HG03520 (cell line): Measurements from ENCODE around the gene CIROP.
A peak's percentile ranks its signal among the peaks of the same experiment; 100 is the strongest.

ENCODE experiments used
- ATAC-seq: cut with Tn5 transposase; IDR thresholded peaks from one replicate; pipeline ENCODE4 v1.9.1; 2021; ENCODE audit warnings: mild to moderate bottlenecking, moderate library complexity; ENCODE audit not compliant: unreplicated experiment

The CIROP gene

DNA sequence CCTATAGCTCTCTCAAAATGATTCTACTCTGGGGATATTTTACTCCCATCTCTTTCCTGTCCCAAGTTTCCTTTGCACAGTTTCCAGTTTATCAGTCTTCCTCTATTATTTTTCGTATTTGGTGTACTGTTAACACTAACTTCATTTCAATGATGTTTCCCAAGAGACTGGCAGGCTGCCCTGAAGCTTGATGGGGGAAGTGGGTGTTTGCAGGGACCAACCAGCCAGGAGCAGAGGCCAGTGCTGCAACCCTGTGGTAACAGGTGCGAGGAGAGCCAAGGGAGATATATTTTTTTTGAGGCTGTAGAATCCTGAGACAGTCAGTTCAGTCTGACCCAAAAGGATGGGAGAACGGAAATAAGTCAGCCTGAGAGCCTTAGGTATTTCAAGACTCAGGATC is 26.1 kb upstream of the CIROP start:
- ATAC-seq = no peak

DNA sequence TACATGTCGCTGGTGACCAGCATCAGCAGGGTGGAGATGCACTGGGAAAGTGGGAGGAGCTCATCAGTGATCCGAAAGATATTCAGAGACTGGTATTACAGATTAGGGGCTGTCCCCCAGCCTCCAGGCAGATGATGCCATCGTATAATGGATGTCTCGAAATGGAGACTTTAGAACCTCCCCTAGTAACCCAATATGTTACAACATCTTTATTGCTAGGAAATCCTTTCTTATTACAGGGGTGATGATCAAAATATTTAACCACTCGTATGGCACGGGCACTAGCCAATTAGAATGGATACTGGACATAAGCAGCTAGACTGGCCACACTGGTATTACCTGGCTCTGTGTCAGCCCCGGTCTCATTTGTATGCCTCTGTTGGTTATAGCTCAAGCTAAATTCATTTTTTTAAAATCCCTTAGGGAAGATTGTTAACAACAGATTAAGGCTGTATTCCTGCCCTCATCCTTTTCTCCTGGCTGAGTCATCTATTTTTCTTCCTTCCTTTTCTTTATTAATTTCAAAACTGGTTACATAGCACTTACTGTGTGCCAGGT is 25.0 kb upstream of the CIROP start:
- no peak for ATAC-seq

DNA sequence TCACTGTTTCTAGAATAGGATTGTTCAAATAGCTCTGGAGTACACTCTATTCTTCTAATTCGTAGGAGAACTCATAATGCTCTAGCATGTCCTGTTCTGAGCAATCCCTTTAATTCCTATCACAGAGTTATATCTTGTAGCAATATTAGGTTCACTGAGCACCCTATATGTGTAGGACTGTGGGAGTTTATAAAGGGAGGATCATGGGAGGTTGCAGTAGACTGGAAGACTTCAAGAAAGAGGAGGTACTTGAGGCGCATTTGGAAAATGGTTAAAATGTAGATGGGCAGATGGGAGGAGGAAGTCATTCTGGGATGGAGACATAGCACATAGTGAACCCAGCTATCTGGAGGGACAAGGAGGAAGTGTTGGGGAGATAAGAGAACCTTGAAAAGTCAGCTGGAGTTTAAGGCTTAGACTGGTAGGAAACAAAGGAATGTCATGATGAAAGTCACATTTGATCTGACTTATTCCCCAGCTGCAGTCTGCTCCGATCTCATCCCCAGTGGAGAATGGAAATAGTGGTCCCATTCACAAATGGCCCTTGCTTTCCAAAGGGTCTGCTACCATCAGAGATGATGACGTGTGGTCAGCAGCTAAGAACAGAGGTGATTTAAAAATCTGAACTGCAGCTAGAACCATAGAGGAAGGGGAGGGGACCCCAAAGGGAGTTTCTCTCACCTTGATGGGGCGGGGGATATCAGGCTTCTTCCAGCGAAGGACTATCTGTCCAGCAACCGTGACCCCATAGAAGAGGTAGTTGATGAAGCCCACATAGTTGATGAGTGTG is 24.4 kb upstream of the CIROP start:
- ATAC-seq = no peak

DNA sequence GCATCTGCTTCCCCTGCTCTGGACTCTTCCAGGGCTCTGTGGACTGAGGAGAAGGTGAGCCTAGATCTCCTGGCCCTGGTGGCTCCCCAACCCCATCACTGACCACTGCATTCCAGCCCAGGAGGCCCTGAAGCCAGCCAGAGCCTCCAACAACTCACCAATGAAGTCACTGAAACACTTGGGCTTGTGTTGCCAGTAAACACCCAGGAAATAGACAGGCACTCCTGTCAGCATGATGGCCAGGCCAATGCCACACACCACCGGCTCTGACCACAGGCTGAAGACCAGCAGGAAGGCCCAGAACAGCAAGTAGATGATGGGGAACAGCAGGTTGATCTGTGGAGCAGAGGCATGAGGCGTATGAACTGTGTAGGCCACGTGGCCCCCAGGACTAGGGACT is 23.1 kb upstream of the CIROP start:
- ATAC-seq = no peak

DNA sequence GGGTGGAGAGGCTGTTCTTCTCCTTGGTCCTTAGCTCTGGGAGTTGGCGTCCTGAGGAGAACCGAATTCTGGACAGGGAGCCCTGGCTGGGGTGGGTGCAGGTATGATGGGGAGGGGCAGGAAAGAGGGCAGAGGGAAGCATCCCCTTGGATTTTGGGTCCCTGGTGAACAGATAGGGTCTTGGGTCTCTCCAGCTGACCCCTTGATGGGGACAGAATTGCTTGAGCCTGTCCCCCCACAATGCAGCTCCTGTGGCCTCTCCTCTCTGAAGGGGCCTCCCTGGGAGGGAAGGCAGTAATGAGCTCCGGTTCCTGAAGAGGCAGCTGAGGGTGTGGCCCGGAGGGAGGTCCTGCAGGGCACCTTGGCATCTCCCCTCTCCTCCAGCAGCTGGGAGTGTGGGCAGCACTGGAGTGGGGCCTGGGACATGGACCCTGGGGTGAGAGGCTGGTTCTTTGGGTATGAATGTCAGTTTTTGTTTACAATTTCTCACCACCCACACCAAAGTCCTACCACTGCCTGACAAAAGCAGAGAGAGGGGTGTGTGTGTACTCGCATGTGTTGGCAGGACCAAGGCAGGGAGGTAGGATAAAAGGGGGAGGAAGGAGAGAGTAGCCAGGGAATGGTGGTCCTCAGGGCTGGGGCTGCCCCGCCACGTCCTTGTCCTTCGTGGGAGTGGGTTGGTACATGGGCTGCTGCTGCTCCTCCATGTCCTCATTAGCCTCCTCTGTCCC is 21.9 kb upstream of the CIROP start:
- no peak for ATAC-seq

DNA sequence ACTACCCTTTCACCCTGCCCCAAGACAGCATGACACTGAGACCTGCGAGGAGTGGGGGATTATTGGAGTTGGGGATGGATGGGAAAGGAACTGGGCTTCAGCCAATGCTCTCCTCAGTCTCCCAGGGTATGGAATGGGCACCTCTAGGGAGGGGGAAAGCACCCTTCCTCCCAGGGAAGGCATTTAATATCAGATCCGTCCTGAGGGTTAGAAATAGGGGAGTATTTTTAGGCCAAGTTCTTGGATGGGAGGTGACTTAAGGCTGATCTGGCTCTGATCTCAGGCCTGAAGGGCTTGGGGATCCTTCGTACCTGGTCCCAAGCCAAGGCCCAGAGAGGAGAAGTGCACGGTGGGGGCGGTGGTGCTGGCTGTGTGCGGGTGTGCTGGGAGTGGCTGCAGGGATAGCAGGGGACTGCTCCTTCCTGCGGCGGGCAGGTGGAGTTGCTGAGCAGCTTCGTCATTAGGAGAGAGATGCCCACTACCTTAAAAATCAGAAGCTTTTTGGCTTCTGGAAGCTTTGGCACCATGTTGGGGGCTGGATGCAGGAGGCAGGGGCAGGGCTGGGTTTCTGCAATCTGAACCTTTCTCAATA is 21.2 kb upstream of the CIROP start:
- no peak for ATAC-seq

DNA sequence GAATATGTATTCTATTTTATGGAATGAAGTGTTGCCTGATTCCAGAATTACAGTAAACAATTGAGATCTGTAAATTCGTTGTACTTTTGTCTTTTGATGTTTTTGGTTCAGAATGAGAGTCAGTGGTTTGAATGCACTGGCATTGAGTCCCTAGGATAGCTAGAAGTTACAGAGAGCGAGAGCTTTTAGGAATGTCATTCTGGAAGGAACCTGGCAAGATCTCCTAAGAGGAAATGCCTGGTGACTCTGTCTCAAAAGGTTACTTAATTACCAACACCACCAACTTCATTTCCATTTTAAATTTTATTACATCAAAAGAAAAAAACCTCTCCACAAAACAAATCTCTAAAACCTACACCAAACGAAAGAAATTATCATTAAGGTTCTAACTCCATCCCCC is 20.2 kb upstream of the CIROP start:
- ATAC-seq = no peak

DNA sequence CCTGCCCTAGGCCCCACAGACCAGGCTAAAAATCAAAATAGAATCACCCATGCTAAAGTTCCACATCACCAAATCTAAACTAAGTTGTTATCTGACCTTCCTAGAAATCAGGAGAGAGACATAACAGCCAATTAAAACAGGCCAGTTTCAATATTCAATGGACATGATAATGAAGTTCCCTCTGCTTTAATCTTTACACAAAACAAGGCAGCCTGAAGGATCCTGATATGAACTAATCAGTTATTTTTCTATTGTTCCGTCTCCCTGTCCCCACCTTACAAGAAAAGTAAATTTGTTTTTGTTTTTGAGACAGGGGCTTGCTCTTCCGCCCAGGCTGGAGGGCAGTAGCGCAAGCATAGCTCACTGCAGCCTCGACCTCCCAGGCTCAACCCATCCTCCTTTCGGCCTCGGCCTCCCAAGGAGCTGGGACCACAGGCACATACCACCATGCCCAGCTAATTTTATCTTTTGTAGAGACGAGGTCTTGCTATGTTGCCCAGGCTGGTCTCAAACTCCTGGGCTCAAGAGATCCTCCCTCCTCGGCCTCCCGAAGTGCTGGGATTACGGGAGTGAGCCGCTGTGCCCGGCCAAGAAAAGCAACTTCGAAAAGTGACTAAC is 19.7 kb upstream of the CIROP start:
- ATAC-seq = no peak

DNA sequence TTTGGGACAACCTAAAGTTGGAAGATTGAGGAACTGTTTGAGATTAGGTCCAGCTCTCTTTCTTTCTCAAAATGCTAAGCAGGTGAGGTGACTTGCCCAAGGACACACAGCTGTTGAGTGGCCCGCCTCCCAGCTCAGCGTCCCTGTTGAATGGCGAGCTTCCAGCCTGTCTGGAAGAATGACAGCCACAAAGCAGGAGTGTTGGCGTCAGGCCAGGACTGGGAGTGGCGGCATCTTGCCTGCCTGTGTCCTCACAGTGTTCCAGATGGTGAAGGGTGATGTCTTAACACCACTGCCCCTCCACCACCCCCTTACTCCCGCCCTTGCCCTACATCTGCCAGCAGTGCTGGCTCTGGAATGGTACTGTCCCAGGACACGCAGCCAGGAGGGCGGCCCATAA is 18.6 kb upstream of the CIROP start:
- no peak for ATAC-seq

DNA sequence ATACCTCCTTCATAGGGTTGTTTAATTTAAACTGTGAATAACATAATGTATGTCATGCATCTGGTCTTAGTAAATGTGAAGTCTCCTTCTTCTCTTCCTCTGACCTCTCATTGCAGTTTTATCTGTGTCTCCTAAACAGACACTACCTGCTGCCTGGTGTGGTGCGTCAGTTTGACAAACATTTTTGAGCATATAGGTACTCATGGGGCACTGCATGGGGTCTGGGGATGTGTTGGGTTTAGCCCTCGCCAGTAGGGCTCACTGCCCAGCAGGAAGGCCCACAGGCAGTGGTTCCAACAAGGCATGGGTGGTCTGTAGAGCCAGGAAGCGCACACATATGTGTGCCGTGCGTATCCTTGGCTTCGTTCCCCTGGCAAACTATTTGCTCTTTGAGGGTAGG is 17.3 kb upstream of the CIROP start:
- ATAC-seq = no peak

DNA sequence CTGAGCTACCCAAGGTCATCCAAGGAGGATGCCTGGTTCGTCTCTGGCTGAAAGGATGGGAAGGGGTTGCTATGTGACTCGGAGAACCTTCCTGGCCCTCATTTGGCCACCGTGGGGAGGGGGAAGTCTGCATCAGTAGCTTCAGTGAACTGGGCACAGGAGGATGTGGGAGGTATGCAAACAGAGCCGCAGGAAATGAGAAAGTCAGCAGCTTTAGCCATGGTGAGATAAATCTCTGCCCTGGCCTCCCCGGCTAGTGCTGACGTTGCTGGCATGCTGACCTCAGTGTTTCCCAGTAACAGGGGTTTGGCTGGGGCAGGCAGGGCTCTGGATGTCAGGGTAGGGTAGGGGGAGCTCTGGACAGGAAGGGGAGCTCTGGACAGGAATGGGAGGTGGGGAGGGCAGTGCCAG is 16.6 kb upstream of the CIROP start:
- ATAC-seq = no peak

DNA sequence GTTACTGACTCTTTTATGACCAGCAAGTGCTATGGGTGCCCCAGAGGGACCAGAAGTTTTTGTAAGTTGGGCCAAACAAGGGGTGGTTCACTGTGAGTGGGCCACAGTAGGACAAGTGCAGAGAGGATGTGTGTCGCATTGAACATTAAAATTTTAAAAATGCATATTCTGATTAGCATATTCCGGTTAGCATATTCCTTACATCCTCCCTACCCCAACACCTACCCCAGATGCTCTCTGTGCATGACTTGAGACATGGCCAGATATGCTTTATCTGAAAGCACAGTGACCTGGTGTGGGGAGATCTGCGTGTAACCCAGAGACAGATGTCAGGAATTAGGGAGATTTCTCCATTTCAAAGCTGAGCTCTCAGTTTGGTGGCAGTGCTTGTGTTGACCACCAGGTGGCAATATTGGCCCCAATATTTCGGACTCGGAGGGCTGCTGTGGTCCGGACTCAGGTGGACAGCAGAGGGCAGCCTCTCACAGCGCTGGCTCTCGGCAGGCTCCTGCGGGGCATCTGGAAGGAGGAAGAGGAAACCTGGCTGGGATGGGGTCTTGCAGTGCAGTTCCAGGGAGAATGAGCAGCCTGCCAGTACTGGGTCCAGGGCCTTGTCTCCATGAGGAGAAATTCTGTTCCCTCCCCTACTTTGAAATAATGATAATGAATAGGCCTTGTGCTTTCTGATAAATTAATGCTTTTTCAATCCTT is 15.9 kb upstream of the CIROP start:
- ATAC-seq = peak; percentile 62

DNA sequence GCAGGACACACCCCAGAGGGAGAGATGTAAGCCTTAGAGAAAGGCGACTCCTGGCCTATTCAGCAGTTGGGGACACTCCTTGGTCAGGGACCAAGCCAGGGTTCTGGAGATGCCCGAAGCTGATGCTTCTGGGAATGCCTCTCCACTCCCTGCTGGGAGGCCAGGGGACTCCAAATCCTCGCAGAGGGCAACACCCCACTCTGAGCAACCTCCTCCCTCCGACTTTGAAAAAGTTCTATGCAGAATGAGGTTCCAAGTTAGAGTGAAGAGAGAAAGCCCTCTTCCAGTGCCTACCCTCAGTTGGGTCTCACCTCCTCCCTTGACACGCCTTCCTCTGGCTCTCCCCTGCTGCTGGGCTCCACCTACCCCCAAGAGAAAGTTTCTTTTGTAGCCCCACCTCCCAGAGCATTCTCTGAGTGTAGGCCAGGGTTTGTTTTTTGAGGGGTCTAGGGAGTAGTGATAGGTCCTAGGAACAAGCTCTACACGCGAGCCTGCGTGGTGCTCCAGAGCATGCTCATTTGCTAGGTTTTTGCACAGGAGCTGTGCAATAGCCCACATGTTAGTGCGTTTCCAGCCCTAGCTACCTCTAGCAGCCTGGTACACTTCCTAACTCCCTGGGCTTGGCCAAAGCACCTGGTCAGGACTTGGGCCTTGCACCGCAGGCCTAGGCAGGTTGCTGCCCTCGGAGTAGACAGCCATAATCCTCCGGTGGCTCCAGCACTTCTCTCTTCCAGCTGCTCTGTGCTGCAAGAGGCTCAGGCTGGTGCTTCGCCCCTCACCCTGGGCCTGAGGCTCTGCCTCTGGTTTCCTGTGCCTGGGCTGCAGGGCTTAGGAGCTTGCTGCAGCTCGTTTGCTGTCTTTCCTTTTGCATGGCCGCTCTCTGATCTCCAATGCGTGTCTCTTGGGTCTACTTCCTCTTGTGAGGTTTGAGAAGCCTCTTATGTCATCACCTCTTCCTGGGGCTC is 14.9 kb upstream of the CIROP start:
- ATAC-seq = no peak

DNA sequence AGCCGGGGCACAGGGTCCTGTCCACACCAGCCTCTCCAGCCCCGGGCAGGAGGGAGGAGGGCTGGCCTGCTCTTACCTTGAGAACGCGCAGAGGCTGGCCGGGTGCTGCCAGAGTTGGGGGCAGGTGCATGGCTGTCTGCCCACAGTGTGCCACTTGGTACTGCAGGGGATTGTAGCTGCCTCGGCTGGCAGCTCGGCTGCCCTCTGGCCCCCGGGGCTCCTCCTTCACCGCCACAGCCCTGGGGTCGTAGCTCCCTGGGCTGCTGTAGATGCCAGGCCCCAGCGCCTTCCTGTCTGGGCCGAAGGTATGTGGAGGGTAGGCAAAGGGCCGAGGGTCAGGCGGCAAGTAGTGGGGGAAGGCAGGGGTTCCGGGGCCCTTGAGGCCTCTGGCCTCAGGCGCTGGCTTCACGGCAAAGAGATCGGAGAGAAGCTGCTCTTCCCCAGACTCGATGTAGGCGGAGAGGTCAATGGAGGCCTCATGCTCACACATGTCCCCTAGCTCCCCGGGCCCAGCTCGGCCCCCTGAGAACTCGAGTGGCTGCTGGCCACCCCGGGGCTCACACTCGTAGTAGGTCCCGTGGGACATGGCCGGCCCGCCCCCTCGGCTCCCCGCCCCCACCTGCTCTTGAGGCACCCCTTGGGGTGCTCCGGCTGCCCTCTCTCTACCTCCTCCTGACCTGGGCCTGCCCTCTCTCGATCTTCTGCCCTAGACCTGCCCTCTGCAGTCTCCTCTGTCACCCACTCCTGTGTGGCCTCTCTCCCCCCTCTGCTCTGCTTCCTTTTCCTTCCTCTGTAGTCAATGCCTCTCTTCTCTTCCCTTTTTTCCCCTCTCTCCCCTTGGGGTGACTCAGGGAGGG is 13.9 kb upstream of the CIROP start, which contains the start of gene CEBPE:
Gene CEBPE, minus strand, starts transcription at position 750 of the 857 bp plus-strand sequence. Its CDS starts 164 bp downstream, at position 586.
- ATAC-seq = no peak

DNA sequence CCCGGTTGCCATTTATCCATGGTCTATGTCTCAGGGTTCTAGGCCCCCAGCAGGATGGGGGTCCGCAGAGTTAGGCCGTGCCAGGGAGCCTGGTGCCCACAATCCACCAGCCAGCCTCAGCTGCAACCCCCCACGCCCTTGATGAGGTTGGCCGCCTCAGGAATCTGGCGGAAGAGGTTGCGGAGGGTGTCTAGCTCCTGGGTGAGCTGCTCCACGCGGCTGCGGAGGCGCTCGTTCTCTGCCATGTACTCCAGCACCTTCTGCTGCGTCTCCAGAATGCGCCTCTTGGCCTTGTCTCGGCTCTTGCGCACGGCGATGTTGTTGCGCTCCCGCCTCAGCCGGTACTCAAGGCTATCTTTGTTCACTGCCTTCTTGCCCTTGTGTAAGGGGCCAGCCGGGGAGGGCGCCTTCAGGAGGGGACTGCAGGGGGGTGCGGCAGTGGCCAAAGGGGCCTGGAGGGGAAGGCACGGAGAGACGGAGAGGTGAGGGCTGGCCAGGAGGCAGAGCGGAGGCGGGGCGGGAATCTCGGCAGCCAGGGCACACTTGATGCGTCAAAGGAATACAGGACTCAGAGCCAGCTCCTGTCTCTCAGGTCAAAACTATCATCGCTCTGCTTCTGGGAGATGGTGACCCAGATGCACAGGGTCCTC is 12.7 kb upstream of the CIROP start:
- no peak for ATAC-seq

DNA sequence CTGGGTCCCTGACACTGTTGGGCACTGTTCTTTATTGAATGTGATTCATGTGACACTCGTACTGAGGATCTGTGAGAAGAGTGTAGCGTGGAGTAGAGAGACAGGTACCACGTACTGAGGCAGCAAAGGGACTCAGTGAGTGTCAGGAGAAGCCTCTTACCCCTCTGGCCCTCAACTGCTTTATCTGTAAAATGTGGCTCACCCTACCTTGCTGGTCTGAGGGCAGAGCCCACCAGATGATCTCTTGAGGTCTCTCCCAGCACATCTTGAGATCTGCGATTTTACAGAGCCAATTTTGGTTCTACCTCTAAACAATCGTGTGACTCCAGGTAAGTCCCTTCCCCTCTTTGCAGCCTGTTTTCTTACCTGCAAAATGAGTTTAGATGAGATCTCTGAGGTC is 11.1 kb upstream of the CIROP start:
- no peak for ATAC-seq

DNA sequence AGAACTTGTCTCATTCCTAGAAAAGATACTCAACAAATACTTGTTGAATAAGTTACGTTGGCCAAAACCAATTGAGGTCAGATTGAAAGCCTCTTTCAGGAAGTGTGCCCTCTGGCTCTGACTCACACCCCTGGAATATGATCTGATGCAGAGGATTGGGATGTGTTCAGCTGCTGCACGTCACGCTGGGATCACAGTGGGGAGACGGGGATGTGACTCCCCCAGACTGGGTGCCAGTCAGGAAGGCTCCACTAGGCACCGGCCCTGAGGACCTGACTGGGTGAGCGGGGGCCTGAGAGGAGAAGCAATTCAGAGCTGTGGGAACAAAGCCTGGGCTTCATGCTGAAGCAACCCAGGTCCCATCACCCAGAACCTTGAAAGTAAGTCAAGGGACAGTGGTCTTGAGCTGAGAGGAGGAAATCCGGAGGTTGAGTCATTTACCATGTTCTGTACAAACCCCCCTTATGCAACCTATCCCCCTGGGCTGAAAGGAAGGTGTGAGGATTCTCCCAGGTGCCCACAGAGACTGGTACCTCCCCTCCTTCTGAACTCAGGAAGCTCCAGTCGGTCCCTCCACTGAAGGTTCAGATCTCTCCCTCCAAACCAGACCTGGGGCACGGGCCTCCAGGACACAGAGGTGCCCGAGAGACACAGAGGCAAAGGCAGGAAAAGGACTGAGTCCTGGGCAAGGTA is 10.4 kb upstream of the CIROP start:
- ATAC-seq = no peak

DNA sequence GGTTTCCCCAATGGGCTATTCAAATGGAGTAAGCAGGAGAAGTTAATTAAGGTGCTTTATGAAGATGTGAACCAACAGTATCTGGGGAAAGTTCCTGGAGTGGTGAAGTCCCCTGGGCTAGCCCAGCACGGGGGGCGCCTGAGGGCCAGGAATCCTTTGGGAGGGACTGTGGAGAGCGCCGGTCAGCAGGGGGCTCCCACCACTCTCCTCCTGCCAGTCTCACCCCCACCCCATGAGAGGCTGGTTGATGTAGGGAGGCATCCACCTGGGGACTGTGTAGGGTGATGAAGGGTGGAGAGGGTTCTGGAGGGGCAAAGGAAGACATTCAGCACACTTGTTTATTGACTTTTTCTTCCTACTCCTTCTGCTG is 9.9 kb upstream of the CIROP start:
- no peak for ATAC-seq
